Astrocyte (in vitro differentiated cells and primary cell): ENCODE results near the gene PCED1B. TPM values are rescaled to one million over a fixed set of nuclear protein-coding genes. Genes with fewer than 3 reads are reported as not detected.
"Not testable (repeated sequence)": the region's sequence is repeated elsewhere in the genome, so short reads cannot be mapped to it uniquely, and the experiment has no call there.

ENCODE experiments used
- DNase-seq: peaks from one replicate; pipeline ENCODE4 v3.0.0-alpha.2; 2010; ENCODE audit warnings: low read depth
- FAIRE-seq: peaks from 2 replicates; lab custom pipeline; 2011; peaks lifted over from hg19 to GRCh38; lab: Jason Lieb, UNC
- H2AFZ ChIP-seq: 2 replicates; pipeline ENCODE4 v1.6.0; 2012; ENCODE audit warnings: low read depth, low read length, inconsistent platforms
- H3K27ac ChIP-seq: 2 replicates; pipeline ENCODE4 v1.5.1; 2011; ENCODE audit warnings: low read depth, low read length, inconsistent platforms
- H3K27me3 ChIP-seq: 2 replicates; pipeline ENCODE4 v1.6.0; 2011; ENCODE audit warnings: low read length, inconsistent platforms; ENCODE audit not compliant: insufficient read depth
- H3K36me3 ChIP-seq: 2 replicates; pipeline ENCODE4 v1.5.1; 2011; ENCODE audit warnings: low read length, inconsistent platforms; ENCODE audit not compliant: insufficient read depth
- H3K4me1 ChIP-seq: 2 replicates; pipeline ENCODE4 v1.5.1; 2011; ENCODE audit warnings: low read length, inconsistent platforms; ENCODE audit not compliant: insufficient read depth
- H3K4me2 ChIP-seq: 2 replicates; pipeline ENCODE4 v1.6.0; 2012; ENCODE audit warnings: low read length, inconsistent platforms
- H3K4me3 ChIP-seq: 2 replicates; pipeline ENCODE4 v1.5.1; 2011; ENCODE audit warnings: low read depth, mild to moderate bottlenecking, low read length, inconsistent platforms; ENCODE audit not compliant: insufficient read depth
- H3K79me2 ChIP-seq: 2 replicates; pipeline ENCODE4 v1.6.0; 2012; ENCODE audit warnings: mild to moderate bottlenecking, low read length, inconsistent platforms; ENCODE audit not compliant: insufficient read depth
- H3K9ac ChIP-seq: 2 replicates; pipeline ENCODE4 v1.6.0; 2012; ENCODE audit warnings: mild to moderate bottlenecking, low read length, inconsistent platforms
- H3K9me3 ChIP-seq: 2 replicates; pipeline ENCODE4 v1.5.1; 2012; ENCODE audit warnings: low read depth, mild to moderate bottlenecking, low read length, inconsistent platforms; ENCODE audit not compliant: insufficient read depth
- H4K20me1 ChIP-seq: 2 replicates; pipeline ENCODE4 v1.6.0; 2012; ENCODE audit warnings: low read length, inconsistent platforms; ENCODE audit not compliant: insufficient read depth
- H3K27ac Mint-ChIP-seq: one replicate; pipeline ENCODE4 v1.8.0; 2021; ENCODE audit warnings: mild to moderate bottlenecking, mixed read lengths; ENCODE audit not compliant: unreplicated experiment
- H3K27me3 Mint-ChIP-seq: one replicate; pipeline ENCODE4 v1.8.0; 2021; ENCODE audit warnings: low read depth, mixed read lengths; ENCODE audit not compliant: unreplicated experiment
- H3K36me3 Mint-ChIP-seq: one replicate; pipeline ENCODE4 v1.8.0; 2021; ENCODE audit warnings: low read depth, mixed read lengths; ENCODE audit not compliant: unreplicated experiment
- H3K4me1 Mint-ChIP-seq: one replicate; pipeline ENCODE4 v1.8.0; 2021; ENCODE audit warnings: low read depth, mixed read lengths; ENCODE audit not compliant: unreplicated experiment
- H3K4me3 Mint-ChIP-seq: one replicate; pipeline ENCODE4 v1.8.0; 2021; ENCODE audit warnings: mild to moderate bottlenecking, moderate library complexity, mixed read lengths; ENCODE audit not compliant: unreplicated experiment
- H3K9me3 Mint-ChIP-seq: one replicate; pipeline ENCODE4 v1.8.0; 2021; ENCODE audit warnings: mild to moderate bottlenecking, mixed read lengths; ENCODE audit not compliant: unreplicated experiment
- EZH2 ChIP-seq: IDR thresholded peaks from 2 replicates; pipeline ENCODE4 v1.6.1; 2012; ENCODE audit warnings: mild to moderate bottlenecking, low read length, inconsistent platforms; ENCODE audit not compliant: insufficient read depth
- total RNA-seq: library from RNA; stranded (reverse); gene quantifications from 2 replicates; pipeline ENCODE4 v1.2.1, GENCODE V29; 2021
- TF ChIP-seq, protein P1 (sequence below): IDR thresholded peaks from 2 replicates; pipeline ENCODE4 v1.5.1; 2011; ENCODE audit warnings: low read depth, mild to moderate bottlenecking, inconsistent platforms, low read length, moderate library complexity; ENCODE audit not compliant: insufficient read depth

The PCED1B gene
- total RNA-seq, 1 donor from 2014 or later: 1.8 TPM

DNA sequence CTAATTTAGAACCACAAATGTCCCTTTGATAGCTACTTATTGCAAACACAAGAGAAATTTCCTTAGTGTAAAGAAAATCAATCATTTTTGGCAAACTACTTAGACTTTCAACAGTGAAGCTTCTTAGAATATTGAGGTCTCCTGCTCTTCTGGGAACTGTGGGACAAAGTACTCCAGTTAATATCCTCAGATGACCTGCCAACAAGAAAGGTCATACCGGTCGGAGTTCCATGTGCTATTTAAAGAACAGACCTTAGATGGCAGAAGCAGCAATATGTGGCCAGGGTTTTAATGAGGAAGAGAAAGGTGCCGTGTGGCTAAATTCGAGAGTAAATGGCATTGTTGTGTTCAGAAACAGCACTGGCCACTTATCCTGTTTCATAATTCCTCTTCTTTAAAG lies 115.1 kb downstream of the PCED1B start:
- Mint-ChIP-seq H3K27ac (no peak overlapping the region), H3K36me3 (no peaks in the 10 kb centered on the region), H3K9me3 (no peaks in the 10 kb centered on the region), H3K4me3 (no peak overlapping the region), H3K27me3 (no peaks in the 10 kb centered on the region), H3K4me1 (peaks cover 13% of the 10 kb centered on the region)
- no peak overlapping the region for H2AFZ ChIP-seq
- no peak overlapping the region for H3K27ac ChIP-seq
- H3K9ac ChIP-seq: no peak overlapping the region
- no peaks in the 10 kb centered on the region for H4K20me1 ChIP-seq
- TF ChIP-seq EZH2: no peak
- TF ChIP-seq, protein P1, sequence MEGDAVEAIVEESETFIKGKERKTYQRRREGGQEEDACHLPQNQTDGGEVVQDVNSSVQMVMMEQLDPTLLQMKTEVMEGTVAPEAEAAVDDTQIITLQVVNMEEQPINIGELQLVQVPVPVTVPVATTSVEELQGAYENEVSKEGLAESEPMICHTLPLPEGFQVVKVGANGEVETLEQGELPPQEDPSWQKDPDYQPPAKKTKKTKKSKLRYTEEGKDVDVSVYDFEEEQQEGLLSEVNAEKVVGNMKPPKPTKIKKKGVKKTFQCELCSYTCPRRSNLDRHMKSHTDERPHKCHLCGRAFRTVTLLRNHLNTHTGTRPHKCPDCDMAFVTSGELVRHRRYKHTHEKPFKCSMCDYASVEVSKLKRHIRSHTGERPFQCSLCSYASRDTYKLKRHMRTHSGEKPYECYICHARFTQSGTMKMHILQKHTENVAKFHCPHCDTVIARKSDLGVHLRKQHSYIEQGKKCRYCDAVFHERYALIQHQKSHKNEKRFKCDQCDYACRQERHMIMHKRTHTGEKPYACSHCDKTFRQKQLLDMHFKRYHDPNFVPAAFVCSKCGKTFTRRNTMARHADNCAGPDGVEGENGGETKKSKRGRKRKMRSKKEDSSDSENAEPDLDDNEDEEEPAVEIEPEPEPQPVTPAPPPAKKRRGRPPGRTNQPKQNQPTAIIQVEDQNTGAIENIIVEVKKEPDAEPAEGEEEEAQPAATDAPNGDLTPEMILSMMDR: no peak
- H3K9me3 ChIP-seq: no peaks in the 10 kb centered on the region
- no peaks in the 10 kb centered on the region for H3K79me2 ChIP-seq
- no peak overlapping the region for H3K4me2 ChIP-seq
- FAIRE-seq (no peak), DNase-seq (no peak)
- H3K4me1 ChIP-seq: peaks cover 21% of the 10 kb centered on the region
- H3K4me3 ChIP-seq: no peak overlapping the region
- H3K27me3 ChIP-seq: no peaks in the 10 kb centered on the region
- H3K36me3 ChIP-seq: no peaks in the 10 kb centered on the region

DNA sequence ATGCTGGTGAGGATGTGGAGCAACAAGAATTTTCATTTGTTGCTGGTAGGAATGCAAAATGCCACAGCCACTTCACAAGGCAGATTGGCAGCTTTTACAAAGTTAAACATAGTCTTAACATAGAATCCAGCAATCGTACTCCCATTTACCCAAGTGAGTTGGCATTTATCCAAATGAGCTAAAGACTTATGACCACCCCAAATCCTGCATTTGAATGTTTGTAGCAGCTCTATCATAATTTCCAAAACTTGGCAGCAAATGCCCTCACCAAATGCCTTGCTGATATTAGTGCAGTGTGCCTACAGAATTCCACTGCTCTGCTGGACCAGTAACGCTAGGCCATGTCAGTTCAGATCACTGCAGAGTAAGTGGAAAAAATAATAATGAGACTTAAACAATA lies 121.0 kb downstream of the PCED1B start:
- Mint-ChIP-seq H3K27ac (no peak overlapping the region), H3K27me3 (no peaks in the 10 kb centered on the region), H3K9me3 (peaks cover 3% of the 10 kb centered on the region), H3K4me3 (no peak overlapping the region), H3K4me1 (peaks cover 2% of the 10 kb centered on the region), H3K36me3 (no peaks in the 10 kb centered on the region)
- H2AFZ ChIP-seq: no peak overlapping the region
- no peaks in the 10 kb centered on the region for H3K27me3 ChIP-seq
- no peak overlapping the region for H3K4me3 ChIP-seq
- H3K36me3 ChIP-seq: no peaks in the 10 kb centered on the region
- H3K4me1 ChIP-seq: no peaks in the 10 kb centered on the region
- no peaks in the 10 kb centered on the region for H3K79me2 ChIP-seq
- no peak overlapping the region for H3K4me2 ChIP-seq
- DNase-seq (no peak), FAIRE-seq (no peak)
- H3K9me3 ChIP-seq: no peaks in the 10 kb centered on the region
- H4K20me1 ChIP-seq: no peaks in the 10 kb centered on the region
- H3K27ac ChIP-seq: no peak overlapping the region
- H3K9ac ChIP-seq: no peak overlapping the region
- TF ChIP-seq, protein P1: no peak

DNA sequence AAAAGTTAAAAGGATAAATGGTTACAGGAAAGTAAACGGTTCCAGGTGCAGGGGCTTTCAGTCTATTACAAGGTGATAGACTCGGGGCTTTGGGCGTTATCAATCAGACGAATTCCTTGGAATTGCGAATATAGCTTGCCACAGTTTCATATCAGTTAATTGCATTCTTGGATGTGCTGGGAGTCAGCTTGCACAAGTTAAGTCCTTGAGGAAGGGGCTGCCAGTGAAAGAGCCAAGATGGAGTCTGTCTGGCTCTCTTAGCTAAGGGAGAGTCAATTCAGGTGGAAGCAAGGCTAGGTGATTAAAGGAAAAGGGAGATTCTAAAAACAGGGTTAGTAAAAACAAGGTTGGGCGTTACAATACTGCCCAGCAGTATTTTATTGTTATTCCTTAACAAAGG lies 121.8 kb downstream of the PCED1B start:
- not testable (repeated sequence) for H3K27ac Mint-ChIP-seq, H3K27ac ChIP-seq, H3K4me1 Mint-ChIP-seq, H3K9me3 Mint-ChIP-seq, FAIRE-seq, H3K36me3 ChIP-seq, H2AFZ ChIP-seq, H3K9ac ChIP-seq, H3K27me3 ChIP-seq, H4K20me1 ChIP-seq, DNase-seq, H3K4me2 ChIP-seq, H3K9me3 ChIP-seq, H3K36me3 Mint-ChIP-seq, H3K4me3 ChIP-seq, H3K4me1 ChIP-seq, H3K79me2 ChIP-seq, H3K4me3 Mint-ChIP-seq, H3K27me3 Mint-ChIP-seq
